Stomach (tissue), 9 donors: ENCODE measurements around the gene MYCBP2. TPM values are rescaled to one million over a fixed set of nuclear protein-coding genes. Genes with fewer than 3 reads are reported as not detected.
"Not testable (repeated sequence)": the region's sequence is repeated elsewhere in the genome, so short reads cannot be mapped to it uniquely, and the experiment has no call there.

ENCODE experiments used
- DNase-seq, 2 donors: peaks; one replicate each; pipeline versions ENCODE4 v3.0.0 to v3.0.0-alpha.2; 2013 to 2019
- H3K27ac ChIP-seq, 5 donors: fragments of 200-600 bp in 4 of 5; sonication (generic) in 4 of 5; one replicate each; pipeline ENCODE4 v1.5.1; 2013 to 2019; ENCODE audit warnings: mild to moderate bottlenecking in 1 of 5, moderate library complexity in 1 of 5
- H3K27me3 ChIP-seq, 3 donors: fragments of 200-600 bp; sonication (generic); one replicate each; pipeline ENCODE4 v1.5.1; 2017 to 2019; ENCODE audit warnings: mixed run types in 1 of 3
- H3K36me3 ChIP-seq, 4 donors: fragments of 200-600 bp; sonication (generic); 1 replicate in 3 of 4; 2 replicates in 1 of 4; pipeline ENCODE4 v1.5.1; 2016 to 2019
- H3K4me1 ChIP-seq, 4 donors: fragments of 200-600 bp; sonication (generic); one replicate each; pipeline ENCODE4 v1.5.1; 2016 to 2019
- H3K4me3 ChIP-seq, 4 donors: fragments of 200-600 bp; sonication (generic) in 3 of 4; one replicate each; pipeline ENCODE4 v1.5.1; 2016 to 2019; ENCODE audit warnings: mild to moderate bottlenecking in 1 of 4
- H3K9me3 ChIP-seq, 4 donors: fragments of 200-600 bp; sonication (generic); one replicate each; pipeline ENCODE4 v1.5.1; 2016 to 2019
- EP300 ChIP-seq: sonication (generic); formaldehyde crosslinking; IDR thresholded peaks from one replicate; pipeline ENCODE4 v1.6.1; 2017; ENCODE audit warnings: antibody characterized with exemption
- POLR2A ChIP-seq, 4 donors: fragments of 450-650 bp; IDR thresholded peaks; one replicate each; pipeline ENCODE4 v1.6.1; 2016; ENCODE audit warnings: antibody characterized with exemption in 4 of 4, control low read depth in 2 of 4, mild to moderate bottlenecking in 1 of 4, moderate library complexity in 1 of 4
- POLR2AphosphoS5 ChIP-seq, 3 donors: sonication (generic); formaldehyde crosslinking; IDR thresholded peaks; one replicate each; pipeline ENCODE4 v1.6.1; 2016; ENCODE audit warnings: antibody characterized with exemption in 3 of 3
- WGBS, 5 donors: extraction: QIAGEN DNeasy Blood & Tissue Kit in 3 of 5; methylation state at CpG; one replicate each; pipeline versions ENCODE4 v1.1.5 to v1.1.7; 2013 to 2018; 5-methylcytosine and 5-hydroxymethylcytosine counted together
- intact Hi-C: fragments of 100-400 bp; cut with DNase I; formaldehyde crosslinking; loops from one replicate; pipeline ENCODE4 v1.15.1; 2023; ENCODE audit warnings: low total_unique reads
- polyA plus RNA-seq, 3 donors: library from polyadenylated mRNA; stranded (reverse); fragments of 200-250 nt; gene quantifications; one replicate each; pipeline ENCODE4 v1.2.3, GENCODE V29; 2013
- total RNA-seq, 5 donors: library from RNA; depleted of rRNA; stranded (reverse); fragments of >200 nt; gene quantifications; one replicate each; pipeline versions ENCODE4 v1.1.0 to v1.2.3, GENCODE V29; 2014 to 2016
- TF ChIP-seq, protein P1 (sequence below), 7 experiments: fragments of 450-650 bp in 4 of 7; fragments of 200-600 bp in 3 of 7; sonication (generic) in 3 of 7; IDR thresholded peaks; one replicate each; pipeline ENCODE4 v1.5.1; 2016 to 2019; ENCODE audit warnings: antibody characterized with exemption in 7 of 7, control low read depth in 2 of 7, mild to moderate bottlenecking in 1 of 7
- donor health status: healthy with polysubstance abuse.
- donor health status: Bipolar disorder and iron deficiency.
- donor health status: healthy.

MYCBP2 gene
- total and polyA plus RNA-seq, 8 donors = 15.6 to 194 (median 70.4) TPM

GRCh38 chr13:77013853-77014542 is 312.9 kb downstream of the MYCBP2 start:
- Histone ChIP-seq H3K27ac (no peak overlapping the region), H3K4me1 (peaks cover 5 to 64% (median 34%) of the 10 kb centered on the region in 4 donors), H3K36me3 (peaks cover 63 to 97% (median 96%) of the 10 kb centered on the region in 4 donors), H3K9me3 (no peaks in the 10 kb centered on the region), H3K27me3 (no peaks in the 10 kb centered on the region), H3K4me3 (no peak overlapping the region)
- WGBS, 5 donors = 48 to 68% (median 53%) methylated on average over 2 of the region's 2 CpGs
- TF ChIP-seq POLR2AphosphoS5 (IDR thresholded peaks at IDR 0.05) (no peak), POLR2A (IDR thresholded peaks at IDR 0.05) (no peak), EP300 (no peak)
- TF ChIP-seq, protein P1, sequence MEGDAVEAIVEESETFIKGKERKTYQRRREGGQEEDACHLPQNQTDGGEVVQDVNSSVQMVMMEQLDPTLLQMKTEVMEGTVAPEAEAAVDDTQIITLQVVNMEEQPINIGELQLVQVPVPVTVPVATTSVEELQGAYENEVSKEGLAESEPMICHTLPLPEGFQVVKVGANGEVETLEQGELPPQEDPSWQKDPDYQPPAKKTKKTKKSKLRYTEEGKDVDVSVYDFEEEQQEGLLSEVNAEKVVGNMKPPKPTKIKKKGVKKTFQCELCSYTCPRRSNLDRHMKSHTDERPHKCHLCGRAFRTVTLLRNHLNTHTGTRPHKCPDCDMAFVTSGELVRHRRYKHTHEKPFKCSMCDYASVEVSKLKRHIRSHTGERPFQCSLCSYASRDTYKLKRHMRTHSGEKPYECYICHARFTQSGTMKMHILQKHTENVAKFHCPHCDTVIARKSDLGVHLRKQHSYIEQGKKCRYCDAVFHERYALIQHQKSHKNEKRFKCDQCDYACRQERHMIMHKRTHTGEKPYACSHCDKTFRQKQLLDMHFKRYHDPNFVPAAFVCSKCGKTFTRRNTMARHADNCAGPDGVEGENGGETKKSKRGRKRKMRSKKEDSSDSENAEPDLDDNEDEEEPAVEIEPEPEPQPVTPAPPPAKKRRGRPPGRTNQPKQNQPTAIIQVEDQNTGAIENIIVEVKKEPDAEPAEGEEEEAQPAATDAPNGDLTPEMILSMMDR (IDR thresholded peaks at IDR 0.05) = no peak
- intact Hi-C loops = no loop called here
- no peak for DNase-seq

DNA sequence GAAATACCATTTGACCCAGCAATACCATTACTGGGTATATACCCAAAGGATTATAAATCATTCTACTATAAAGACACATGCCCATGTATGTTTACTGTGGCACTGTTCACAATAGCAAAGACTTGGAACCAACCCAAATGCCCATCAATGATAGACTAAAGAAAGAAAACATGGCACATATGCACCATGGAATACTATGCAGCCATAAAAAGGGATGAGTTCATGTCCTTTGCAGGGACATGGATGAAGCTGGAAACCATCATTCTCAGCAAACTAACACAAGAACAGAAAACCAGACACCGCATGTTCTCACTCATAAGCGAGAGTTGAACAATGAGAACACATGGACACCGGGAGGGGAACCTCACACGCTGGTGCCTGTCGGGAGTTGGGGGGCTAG is 317.2 kb downstream of the MYCBP2 start:
- H3K9me3 ChIP-seq, DNase-seq, H3K27ac ChIP-seq, H3K4me3 ChIP-seq, intact Hi-C loops, H3K27me3 ChIP-seq: not testable (repeated sequence)
- peaks cover 49 to 87% (median 83%) of the 10 kb centered on the region in 4 donors for H3K36me3 ChIP-seq
- WGBS, 5 donors = 88 to 99% (median 96%) methylated on average over 5 of the region's 5 CpGs
- peaks cover 0 to 64% (median 25%) of the 10 kb centered on the region in 4 donors for H3K4me1 ChIP-seq

- H3K27ac ChIP-seq = no peak overlapping the region
- no peak for DNase-seq
Observed at GRCh38 chr13:77009011-77009410, 317.9 kb downstream of the MYCBP2 start.

DNA sequence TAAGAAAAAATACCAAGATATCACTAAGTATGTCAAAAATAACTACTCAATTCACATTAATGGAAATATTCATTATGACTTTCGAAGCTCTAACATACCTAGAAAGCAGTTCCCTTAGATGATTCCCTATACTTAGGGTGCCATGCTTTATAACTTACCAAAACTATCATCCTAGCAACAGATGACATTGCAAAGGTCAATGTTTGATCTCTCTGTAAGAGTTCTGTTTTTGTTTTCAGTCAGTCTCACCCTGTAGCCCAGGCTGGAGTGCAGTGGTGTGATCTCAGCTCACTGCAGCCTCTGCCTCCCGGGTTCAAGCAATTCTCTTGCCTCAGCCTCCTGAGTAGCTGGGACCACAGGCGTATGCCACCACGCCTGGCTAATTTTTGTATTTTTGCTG is 318.6 kb downstream of the MYCBP2 start:
- H3K27ac ChIP-seq, H3K27me3 ChIP-seq, H3K4me3 ChIP-seq, H3K9me3 ChIP-seq, intact Hi-C loops, DNase-seq: not testable (repeated sequence)
- 89 to 97% (median 93%) methylated on average over 4 of the region's 4 CpGs for WGBS, 5 donors
- Histone ChIP-seq H3K4me1 (peaks cover 0 to 65% (median 19%) of the 10 kb centered on the region in 4 donors), H3K36me3 (peaks cover 45 to 87% (median 80%) of the 10 kb centered on the region in 4 donors)

More at GRCh38 chr13:77009011-77009410, 317.9 kb downstream of the MYCBP2 start:
- Histone ChIP-seq H3K9me3 (no peaks in the 10 kb centered on the region), H3K36me3 (peaks cover 49 to 87% (median 81%) of the 10 kb centered on the region in 4 donors), H3K27me3 (no peaks in the 10 kb centered on the region), H3K4me1 (peaks cover 0 to 64% (median 22%) of the 10 kb centered on the region in 4 donors), H3K4me3 (no peak overlapping the region)
- intact Hi-C loops = no loop called here
- 77 to 92% (median 87%) methylated on average over 2 of the region's 2 CpGs for WGBS, 5 donors
- no peak for TF ChIP-seq POLR2AphosphoS5 (IDR thresholded peaks at IDR 0.05)
- TF ChIP-seq, protein P1 (IDR thresholded peaks at IDR 0.05) = no peak
- TF ChIP-seq EP300 = no peak
- no peak for TF ChIP-seq POLR2A (IDR thresholded peaks at IDR 0.05)

DNA sequence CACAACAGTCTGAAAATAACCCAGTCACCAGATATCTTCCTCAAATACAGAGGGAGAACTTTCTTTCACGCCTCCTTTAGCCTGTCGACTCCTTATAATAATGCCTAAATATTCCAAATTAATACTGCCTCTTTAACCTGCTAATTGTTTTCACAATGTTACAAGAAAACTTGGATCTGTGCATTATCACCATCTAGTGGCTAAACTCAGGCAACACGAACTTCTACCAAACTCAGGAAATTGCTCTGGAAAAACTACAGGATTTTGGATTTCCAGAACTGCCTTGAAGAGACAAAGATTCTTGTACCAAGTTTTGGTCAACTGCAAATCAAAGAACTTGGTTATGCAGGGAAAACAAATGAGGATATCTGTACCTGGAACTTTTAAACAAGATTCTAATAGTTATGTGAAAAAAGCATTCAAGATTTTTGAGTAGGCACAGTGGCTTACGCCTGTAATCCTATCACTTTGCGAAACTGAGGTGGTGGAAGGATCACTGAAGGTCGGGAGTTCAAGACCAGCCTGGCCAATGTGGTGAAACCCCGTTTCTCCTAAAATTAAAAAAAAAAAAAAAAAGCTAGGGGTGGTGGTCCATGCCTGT is 324.2 kb downstream of the MYCBP2 start:
- 52 to 63% (median 57%) methylated on average over 7 of the region's 7 CpGs for WGBS, 5 donors
- H3K4me1 ChIP-seq = peaks cover 0 to 71% (median 37%) of the 10 kb centered on the region in 4 donors
- no peak for TF ChIP-seq POLR2AphosphoS5 (IDR thresholded peaks at IDR 0.05)
- TF ChIP-seq, protein P1 (IDR thresholded peaks at IDR 0.05) = peak in 4 of 7 experiments; percentile 40 to 52 (median 47)
- H3K9me3 ChIP-seq = no peaks in the 10 kb centered on the region
- peaks cover 0 to 62% (median 58%) of the 10 kb centered on the region in 4 donors for H3K36me3 ChIP-seq
- H3K27me3 ChIP-seq = no peaks in the 10 kb centered on the region
- intact Hi-C loops = no loop called here
- H3K4me3 ChIP-seq = no peak overlapping the region
- peak in 1 of 2 donors; percentile 51 for DNase-seq
- H3K27ac ChIP-seq = peak overlapping the region in 2 of 5 donors; percentile 0 to 45
